Posterior vena cava (tissue), 2 donors: ENCODE results near the gene NEURL2. TPM values are rescaled to one million over a fixed set of nuclear protein-coding genes. Genes with fewer than 3 reads are reported as not detected.
"Not testable (repeated sequence)": the region's sequence is repeated elsewhere in the genome, so short reads cannot be mapped to it uniquely, and the experiment has no call there.

ENCODE experiments used
- DNase-seq: peaks from one replicate; pipeline ENCODE4 v3.0.0-alpha.2; 2020; ENCODE audit warnings: low spot score
- intact Hi-C, 2 donors: fragments of 100-400 bp; cut with DNase I; formaldehyde crosslinking; loops; one replicate each; pipeline versions ENCODE4 v1.14.1 to v1.14.2; 2022 to 2023
- total RNA-seq, 2 donors: library from RNA; stranded (reverse); fragmentation: NEBNext Ultra II Directional; extraction: Animal tissue kit (Norgen Biotek cat#: 25700); gene quantifications; one replicate each; pipeline ENCODE4 v1.2.1, GENCODE V29; 2021
- donor health status: DM: yes; HTN: yes; CAD: no.
- donor health status: DM: yes; HTN: yes; CAD: no.

NEURL2 gene
- total RNA-seq, 2 donors from 2014 or later = 10.0 to 35.4 TPM

- DNase-seq = no peak
- intact Hi-C loops = no loop called here
Observed at GRCh38 chr20:45904583-45905504, 13.8 kb upstream of the NEURL2 start.

GRCh38 chr20:45902199-45902701, 11.2 kb upstream of the NEURL2 start:
- intact Hi-C loops = no loop called here
- DNase-seq = no peak

- DNase-seq, intact Hi-C loops: not testable (repeated sequence)
Observed at GRCh38 chr20:45901332-45901731, 10.3 kb upstream of the NEURL2 start.

- intact Hi-C loops = no loop called here
- DNase-seq = no peak
Observed at GRCh38 chr20:45899046-45899835, 8.2 kb upstream of the NEURL2 start.

GRCh38 chr20:45898285-45898684, 7.3 kb upstream of the NEURL2 start:
- intact Hi-C loops = no loop called here
- no peak for DNase-seq

- intact Hi-C loops = no loop called here
- DNase-seq = no peak
Observed at GRCh38 chr20:45897692-45898091, 6.7 kb upstream of the NEURL2 start.

- DNase-seq = no peak
- intact Hi-C loops = no loop called here
Observed at GRCh38 chr20:45897289-45897688, 6.3 kb upstream of the NEURL2 start.

- intact Hi-C loops = no loop called here
Observed at GRCh38 chr20:45896641-45897161, 5.7 kb upstream of the NEURL2 start.

GRCh38 chr20:45894797-45895196, 3.8 kb upstream of the NEURL2 start:
- intact Hi-C loops = no loop called here

More at GRCh38 chr20:45896641-45897161, 5.7 kb upstream of the NEURL2 start:
- no peak for DNase-seq

GRCh38 chr20:45893831-45894230, 2.8 kb upstream of the NEURL2 start:
- intact Hi-C loops = no loop called here
- DNase-seq = no peak

More at GRCh38 chr20:45894797-45895196, 3.8 kb upstream of the NEURL2 start:
- DNase-seq = peak; percentile 84

- no peak for DNase-seq
- intact Hi-C loops = no loop called here
Observed at GRCh38 chr20:45892828-45893500, 2.0 kb upstream of the NEURL2 start.

- peak; percentile 73 for DNase-seq
- intact Hi-C loops = no loop called here
Observed at GRCh38 chr20:45892049-45892825, 1.2 kb upstream of the NEURL2 start.

GRCh38 chr20:45890077-45890984, 677 bp downstream of the NEURL2 start:
- DNase-seq = peak; percentile 95
- intact Hi-C loops = no loop called here

GRCh38 chr20:45888681-45889080, 2.3 kb downstream of the NEURL2 start:
- no peak for DNase-seq
- intact Hi-C loops = no loop called here

- DNase-seq = no peak
- intact Hi-C loops = no loop called here
Observed at GRCh38 chr20:45887346-45887715, 3.7 kb downstream of the NEURL2 start, which contains the start of gene SPATA25. SPATA25 (minus strand) TSS chr20:45887622; CDS start chr20:45887590, 32 bp downstream.

GRCh38 chr20:45886590-45887345, 4.2 kb downstream of the NEURL2 start:
- DNase-seq = peak; percentile 80
- intact Hi-C loops = no loop called here

GRCh38 chr20:45883100-45883469, 7.9 kb downstream of the NEURL2 start:
- intact Hi-C loops = no loop called here
- no peak for DNase-seq
